Measurements from ENCODE around the gene CYP3A5.
"Not testable (repeated sequence)": the region's sequence is repeated elsewhere in the genome, so short reads cannot be mapped to it uniquely, and the experiment has no call there.

Gene CYP3A5

DNA sequence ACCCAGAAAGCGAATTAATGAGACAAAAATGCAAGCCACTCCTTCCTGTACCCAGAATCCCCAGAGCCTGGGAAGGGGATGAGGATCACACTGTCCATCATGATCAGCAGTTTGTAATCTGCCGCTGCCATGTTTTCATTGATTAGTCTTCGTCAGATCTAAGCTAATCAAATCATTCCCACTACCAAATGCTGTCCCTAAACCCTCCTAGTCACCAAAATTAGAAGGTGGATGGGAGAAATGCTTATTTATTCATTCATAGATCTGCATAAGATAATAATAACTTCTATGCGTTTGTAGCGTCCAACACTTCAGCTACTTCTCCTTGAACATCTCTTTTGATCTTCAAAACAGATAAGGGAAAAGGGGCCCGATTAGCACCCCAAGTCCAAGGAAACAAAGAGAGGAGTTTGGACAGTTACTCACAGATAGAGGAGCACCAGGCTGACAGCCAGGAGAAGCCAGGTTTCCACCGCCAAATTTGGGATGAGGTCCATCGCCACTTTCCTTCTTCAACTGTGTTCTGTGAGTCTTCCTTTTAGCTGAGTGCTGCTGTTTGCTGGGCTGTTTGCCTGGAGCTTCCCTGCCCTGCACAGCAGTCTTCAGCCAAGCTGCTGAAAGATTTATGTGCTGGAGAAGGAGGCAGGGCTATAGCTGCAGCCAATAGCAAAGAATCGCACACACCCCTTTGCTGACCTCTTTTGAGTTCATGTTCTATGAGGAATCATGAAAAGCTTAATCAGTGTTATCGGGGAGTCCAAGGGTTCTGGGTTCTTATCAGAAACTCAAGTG, at the start of gene CYP3A5:
Gene CYP3A5, minus strand, starts transcription at position 597 of the 792 bp plus-strand sequence. Its CDS starts 100 bp downstream, at position 497.
- DNase-seq (ENCODE audit: low spot score) = peak; percentile 40

DNA sequence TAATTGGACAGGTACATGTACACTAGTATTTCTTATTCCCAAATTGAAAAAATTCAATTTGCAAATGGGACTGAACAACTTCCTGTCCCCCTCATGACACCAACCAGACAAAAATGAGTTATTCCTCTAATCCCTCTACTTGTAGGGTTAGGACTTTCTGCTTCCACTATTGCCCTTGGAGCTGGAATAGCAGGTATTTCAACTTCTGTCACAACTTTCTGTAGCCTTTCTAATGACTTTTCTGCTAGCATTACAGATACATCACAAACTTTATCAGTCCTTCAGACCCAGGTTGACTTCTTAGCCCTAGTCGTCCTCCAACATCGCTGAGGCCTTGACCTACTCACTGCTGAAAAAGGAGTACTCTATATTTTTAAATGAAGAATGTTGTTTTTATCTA, 48.8 kb upstream of the CYP3A5 start:
- DNase-seq (ENCODE audit: low spot score) = no peak

DNA sequence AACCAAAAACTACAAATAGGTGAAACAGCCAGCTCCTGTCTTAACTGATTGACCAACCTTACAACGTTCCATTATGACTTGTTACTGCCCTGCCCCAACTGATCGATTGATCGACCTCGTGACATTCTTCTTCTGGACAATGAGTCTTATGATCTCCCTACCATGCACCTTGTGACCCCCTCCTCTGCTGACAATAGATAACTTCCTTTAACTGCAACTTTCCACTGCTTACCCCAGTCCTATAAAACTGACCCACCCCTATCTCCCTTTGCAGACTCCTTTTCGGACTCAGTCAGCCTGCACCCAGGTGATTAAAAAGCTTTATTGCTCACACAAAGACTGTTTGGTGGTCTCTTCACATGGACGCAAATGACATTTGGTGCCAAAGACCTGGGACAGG, 43.4 kb upstream of the CYP3A5 start:
- DNase-seq (ENCODE audit: low spot score) = not testable (repeated sequence)

DNA sequence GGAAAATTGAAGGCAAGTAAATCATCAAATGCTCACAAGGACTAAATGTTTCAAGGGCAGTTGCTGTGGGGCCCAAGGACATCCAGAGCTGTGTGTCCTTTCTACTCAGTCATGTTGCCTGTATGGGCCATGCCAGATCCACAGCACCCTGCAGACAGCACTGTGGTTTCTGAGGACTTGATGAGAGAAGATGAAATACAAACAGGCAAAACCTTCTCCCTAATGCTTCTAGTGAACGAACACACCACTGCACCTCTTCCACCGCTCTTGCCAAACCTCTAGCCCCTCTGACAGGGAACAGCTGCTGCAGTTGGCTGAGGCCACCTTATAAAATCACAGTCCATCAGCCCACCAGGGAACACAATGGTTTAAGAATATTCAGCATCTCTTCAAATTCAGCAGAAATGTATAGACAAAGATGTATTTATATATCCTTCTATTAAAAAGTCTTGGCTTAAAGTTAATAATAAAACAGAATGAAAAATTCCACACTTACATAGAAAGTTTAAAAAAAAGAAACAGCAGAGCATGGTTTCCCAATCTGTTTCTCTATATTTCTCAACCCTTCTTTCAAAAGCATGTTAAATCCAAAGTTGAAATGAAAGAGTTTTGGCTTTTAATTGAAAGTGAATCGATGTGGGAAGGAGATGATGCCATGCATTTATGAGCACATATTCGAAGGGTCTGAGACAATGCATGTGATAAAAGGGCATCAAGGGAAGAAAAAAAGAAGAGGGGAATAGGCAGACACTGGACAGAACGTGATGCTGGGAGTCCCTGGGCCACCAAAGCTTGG, 41.2 kb upstream of the CYP3A5 start:
- DNase-seq (ENCODE audit: low spot score) = no peak

DNA sequence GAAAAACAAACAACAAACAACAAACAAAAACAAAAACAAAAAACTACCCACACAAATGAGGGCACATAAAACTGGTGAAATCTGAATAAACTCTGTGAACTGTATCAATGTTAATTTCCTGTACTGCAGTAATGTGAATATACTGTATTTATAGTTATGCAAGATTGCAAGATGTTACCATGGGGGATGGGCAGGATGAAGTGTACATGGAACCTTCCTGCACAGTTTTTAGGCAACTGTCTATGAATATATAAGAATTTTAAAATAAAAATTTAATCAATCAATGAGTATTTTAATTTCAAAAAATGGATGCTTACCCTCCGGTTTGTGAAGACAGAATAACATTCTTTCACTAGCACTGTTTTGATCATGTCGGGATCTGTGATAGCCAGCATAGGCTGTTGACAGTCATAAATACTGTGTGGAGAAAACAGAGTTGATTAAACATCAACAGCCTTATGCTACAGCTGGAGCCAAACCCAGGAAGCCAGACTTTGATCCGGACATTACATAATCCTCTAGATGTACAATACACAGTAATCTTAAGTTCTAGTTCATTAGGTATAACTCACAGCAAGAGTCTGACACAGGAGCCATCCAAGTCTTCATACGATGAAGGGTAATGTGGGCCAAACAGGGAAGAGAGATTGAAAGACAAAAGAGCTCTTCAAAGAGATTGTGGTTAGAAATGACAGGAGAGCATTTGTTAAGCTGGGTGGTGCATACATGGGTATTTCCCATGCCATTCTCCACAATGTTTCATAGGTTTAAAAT, 40.4 kb upstream of the CYP3A5 start:
- no peak for DNase-seq (ENCODE audit: low spot score)

DNA sequence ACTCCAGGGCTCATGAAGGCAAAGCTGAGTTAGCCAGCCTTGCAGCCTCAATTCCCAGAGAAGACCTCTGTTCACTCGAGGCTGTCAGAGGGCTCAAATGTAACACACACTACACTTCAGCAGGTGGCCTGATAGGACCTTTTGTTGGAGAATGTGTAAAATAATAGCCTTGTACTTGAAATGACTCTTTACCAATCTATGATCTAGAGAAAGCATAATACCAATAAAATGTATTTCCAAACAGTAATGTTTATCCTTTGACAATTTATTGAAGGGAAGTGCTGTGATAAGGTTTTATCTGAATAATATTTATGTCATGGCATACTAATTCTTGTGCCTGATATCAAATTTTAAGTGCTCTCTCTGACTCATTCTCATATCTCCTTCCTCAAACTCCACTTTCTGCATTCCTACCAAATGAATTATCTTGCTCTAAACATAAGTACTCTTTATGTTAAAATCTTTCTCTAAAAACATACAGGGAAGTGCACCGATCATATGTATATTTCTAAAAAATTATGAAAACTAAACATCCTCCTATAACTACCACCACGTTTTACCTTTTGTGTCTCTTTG, 34.3 kb upstream of the CYP3A5 start:
- DNase-seq (ENCODE audit: low spot score) = no peak

DNA sequence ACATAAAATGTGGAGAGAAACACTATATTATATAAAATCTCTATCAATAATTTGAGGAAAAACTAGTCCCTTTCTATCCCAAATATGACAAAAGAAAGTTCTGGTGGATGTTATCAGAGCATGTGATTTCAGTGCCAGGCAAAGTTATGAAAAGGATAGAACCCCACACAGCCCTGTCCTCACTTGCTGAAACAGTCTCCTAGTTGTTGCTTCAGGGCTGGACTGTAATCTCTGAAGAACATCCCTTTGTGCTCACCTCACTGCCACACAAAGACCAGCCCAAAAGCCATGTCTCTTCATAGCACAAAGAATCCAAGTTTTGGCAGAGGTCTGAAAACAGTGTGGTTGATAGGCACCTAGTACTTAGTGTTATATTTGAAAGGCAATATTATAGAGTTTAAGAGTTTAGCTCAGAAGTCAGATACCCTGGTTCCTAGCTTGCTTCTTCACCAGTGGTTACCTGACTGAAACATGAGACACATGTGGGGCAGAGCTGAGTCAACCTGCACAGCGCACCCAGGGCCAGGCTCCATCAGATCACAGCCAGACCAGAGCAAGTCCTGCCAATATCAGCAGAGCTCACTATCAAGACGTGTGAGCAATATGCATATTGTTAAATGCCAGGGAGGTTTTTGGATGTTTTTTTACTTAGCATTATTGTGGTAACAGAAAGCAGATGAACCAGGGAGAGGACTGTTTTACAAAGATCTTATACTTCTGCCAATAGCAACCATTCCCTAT, 30.2 kb upstream of the CYP3A5 start:
- no peak for DNase-seq (ENCODE audit: low spot score)

DNA sequence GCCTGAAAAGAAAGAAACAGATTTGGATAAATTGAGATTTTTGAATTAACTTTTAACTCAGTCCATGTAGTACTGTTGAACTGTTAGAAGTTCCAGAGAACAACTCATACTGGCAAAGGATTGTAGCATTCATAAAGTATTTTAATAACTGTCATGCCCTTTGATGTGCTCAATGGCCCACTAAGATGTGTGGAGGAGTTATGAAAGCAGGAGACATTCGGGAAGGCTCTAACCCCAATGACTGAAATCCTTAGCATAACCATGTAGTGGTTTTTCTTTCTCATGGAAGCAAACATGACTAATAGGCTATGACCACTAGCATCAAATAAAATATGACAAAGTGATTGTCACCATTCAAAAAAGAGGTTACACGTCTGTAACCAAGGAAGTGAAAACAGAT, 29.5 kb upstream of the CYP3A5 start:
- DNase-seq (ENCODE audit: low spot score) = no peak

DNA sequence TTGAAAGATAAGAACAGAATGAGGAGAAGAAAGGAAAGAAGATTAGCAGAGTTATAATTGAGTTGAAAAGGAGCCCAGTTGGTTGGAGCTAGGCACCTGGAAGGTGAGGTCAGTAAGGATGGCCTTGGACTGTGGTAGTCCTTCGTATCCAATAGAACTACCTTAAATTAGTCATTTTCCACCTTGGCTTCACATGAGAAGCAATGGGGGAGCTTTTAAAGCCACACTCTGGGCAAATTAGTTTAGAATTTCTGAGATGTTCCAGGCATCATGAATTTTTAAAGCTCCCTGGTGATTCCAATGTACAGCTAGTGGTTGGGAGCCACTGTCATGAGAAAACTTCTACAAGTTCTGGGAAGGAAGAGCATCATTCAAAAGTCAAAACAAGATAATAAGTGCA, 27.3 kb upstream of the CYP3A5 start:
- no peak for DNase-seq (ENCODE audit: low spot score)

DNA sequence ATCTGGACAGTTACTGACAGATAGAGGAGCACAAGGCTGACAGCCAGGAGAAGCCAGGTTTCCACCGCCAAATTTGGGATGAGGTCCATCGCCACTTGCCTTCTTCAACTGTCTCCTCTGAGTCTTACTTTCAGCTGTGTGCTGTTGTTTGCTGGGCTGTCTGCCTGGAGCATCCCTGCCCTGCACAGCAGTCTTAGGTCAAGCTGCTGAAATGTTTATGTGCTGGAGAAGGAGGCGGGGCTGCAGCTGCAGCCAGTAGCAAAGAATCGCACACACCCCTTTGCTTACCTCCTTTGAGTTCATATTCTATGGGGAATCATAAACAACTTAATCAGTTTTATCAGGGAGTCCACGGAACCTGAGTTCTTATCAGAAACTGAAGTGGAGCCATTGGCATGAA, 20.1 kb upstream of the CYP3A5 start:
- no peak for DNase-seq (ENCODE audit: low spot score)

DNA sequence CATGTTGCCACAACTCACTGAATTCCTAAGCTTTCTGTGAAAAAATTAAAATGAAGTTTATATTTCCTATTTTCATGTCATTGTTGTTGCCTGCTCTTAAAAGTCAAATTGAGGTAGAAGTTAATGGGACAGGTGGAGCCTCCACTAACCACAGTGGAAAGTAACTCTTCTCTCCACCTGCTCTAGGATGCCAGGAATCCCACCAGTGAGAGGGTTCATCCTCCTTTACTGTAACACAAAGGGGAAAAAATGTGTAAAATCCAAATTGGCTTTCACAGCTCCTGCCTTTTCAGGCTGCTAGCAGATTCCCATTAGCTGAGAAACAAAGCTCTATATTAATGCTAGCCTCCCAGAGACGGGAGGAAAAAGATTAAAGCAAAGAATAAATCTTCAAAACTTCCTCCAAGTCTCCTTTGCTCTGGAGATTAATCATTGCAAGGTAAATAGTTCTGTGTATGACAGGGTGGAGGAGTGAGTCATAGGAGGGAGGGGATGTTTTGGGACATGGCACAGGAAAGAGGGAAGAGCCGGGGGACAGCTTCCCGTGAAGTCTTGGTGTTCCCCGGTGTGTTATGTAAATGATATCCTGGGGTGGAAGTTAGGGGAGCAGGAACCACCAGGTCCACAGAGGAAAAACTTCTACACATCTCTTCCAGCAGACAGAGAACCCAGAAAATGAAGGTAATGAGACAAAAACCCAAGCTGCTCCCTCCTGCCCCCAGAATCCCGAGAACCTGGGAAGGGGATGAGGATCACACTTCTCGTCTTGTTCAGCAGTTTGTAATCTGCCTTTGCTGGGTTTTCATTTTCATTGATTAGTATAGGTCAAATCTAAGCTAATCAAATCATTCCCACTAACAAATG, 19.3 kb upstream of the CYP3A5 start:
- DNase-seq (ENCODE audit: low spot score) = not testable (repeated sequence)

DNA sequence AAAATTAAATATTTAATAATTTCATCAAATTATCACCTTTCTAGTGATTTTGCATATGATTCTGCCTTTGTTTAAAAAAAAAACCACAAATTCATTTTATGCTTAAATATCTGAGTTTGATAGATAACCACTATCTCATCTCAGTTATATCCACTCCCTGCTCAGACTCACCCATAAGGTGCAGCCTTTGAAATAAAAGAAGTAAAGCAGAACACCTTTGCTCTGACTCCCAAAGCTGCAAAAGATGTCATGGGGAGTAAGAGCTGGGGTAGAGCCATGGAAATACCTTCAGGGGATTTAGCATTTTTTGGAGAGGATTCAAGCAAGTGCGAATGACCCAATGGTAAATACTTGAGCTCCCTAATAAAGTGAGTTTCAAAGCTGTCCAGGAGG, 15.1 kb upstream of the CYP3A5 start:
- DNase-seq (ENCODE audit: low spot score) = no peak

DNA sequence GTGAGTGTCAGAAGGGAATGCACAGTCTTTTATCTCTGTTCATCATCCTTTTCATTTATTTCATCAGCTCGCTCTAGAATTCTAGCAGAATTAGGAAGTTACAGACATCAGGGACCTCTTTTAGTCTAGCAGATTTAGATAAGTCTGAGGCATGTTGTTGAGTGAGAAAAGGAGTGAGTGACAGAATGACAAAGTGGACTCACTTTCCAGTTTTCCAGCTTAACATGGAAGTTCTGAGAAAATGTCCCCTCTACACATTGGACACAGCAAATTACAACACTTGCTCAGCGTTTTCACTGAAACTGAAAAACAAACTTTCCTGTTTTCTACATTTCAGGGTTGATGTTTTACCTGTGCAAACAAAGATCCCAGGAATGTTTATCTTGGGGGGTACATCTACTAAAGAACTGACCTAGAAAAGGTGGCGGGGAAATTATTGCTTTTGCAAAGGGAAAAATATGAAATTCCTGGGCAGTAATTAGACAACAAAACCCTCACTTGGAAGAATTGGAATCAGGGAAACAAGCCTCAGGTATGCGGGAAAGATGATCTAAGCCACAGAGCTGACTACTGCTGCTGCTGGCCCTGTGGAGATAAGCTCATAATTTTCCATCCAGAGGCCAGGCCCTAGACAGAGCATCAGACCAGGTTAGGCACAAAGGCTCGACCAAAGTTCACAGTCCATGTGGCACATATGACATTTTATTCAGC, 14.6 kb upstream of the CYP3A5 start:
- DNase-seq (ENCODE audit: low spot score) = no peak

DNA sequence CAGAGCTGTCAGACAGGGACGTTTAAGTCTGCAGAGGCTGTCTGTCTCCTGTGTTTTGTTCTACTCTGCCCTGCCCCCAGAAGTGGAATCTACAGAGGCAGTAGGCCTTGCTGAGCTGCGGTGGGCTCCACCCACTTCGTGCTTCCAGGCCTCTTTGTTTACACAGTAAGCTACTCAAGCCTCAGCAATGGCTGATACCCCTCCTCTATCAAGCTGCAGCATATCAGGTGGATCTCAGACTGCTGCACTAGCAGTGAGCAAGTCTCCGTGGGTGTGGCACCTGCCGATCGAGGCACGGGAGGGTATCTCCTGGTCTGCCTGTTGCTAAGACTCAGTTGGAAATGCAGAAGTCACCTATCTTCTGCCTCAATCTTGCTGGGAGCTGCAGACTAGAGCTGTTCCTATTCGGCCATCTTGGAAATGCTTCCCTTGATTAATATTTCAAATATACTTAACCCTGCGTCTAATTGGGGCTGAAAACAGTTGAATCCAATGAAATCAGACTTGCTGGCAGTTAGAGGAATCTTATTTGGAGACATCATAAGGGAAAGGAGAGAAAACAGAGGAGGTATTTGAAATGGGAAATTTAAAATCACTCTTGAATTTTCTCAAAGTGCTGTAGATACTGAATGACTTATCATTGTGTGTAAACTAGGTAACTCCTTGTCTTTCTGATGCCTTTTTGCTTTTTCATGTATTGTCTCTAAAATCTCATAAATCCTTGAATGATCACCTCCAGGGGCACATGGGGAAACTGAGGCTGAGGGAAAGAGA, 13.8 kb upstream of the CYP3A5 start:
- no peak for DNase-seq (ENCODE audit: low spot score)

DNA sequence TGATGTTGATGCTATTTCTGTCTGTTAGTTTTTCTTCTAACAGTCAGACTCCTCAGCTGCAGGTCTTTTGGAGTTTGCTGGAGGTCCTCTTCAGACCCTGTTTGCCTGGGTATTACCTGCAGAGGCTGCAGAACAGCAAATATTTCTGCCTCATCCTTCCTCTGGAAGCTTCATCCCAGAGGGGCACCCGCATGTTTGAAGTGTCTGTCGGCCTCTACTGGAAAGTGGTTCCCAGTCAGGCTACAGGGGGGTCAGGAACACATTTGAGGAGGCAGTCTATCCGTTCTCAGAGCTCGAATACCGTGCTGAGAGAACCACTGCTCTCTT, 13.3 kb upstream of the CYP3A5 start:
- DNase-seq (ENCODE audit: low spot score) = no peak

DNA sequence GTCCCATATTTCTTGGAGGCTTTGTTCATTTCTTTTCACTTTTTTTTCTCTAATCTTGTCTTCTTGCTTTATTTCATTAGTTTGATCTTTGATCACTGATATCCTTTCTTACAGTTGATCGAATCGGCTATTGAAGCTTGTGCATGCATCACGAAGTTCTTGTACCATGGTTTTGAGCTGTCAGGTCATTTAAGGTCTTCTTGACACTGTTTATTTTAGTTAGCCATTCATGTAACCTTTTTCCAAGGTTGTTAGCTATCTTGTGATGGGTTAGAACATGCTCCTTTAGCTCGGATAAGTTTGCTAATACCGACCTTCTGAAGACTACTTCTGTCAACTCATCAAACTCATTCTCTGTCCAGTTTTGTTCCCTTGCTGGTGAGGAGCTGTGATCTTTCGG, 12.8 kb upstream of the CYP3A5 start:
- DNase-seq (ENCODE audit: low spot score) = not testable (repeated sequence)

DNA sequence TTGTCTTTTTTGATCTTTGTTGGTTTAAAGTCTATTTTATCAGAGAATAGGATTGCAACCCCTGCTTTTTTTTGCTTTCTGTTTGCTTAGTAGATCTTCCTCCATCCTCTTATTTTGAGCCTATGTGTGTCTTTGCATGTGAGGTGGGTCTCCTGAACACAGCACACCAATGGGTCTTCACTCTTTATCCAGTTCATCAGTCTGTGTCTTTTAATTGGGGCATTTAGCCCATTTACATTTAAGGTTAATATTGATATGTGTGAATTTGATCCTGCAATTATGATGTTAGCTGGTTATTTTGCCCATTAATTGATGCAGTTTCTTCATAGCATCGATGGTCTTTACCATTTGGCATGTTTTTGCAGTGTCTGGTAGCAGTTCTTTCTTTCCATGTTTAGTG, 11.9 kb upstream of the CYP3A5 start:
- not testable (repeated sequence) for DNase-seq (ENCODE audit: low spot score)

DNA sequence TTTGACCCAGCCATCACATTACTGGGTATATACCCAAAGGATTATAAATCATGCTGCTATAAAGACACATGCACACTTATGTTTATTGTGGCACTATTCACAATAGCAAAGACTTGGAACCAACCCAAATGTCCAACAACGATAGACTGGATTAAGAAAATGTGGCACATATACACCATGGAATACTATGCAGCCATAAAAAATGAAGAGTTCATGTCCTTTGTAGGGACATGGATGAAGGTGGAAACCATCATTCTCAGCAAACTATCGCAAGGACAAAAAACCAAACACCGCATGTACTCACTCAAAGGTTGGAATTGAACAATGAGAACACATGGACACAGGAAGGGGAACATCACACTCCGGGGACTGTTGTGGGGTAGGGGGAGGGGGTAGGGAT, 11.1 kb upstream of the CYP3A5 start:
- DNase-seq (ENCODE audit: low spot score) = not testable (repeated sequence)

All from AG20443 (cell line).